HG03565 (cell line): Measurements from ENCODE around the gene NFYC.

Experiments
- ATAC-seq: cut with Tn5 transposase; IDR thresholded peaks from one replicate; pipeline ENCODE4 v1.9.1; 2021; ENCODE audit warnings: mild to moderate bottlenecking, moderate library complexity; ENCODE audit not compliant: unreplicated experiment

Gene NFYC

DNA sequence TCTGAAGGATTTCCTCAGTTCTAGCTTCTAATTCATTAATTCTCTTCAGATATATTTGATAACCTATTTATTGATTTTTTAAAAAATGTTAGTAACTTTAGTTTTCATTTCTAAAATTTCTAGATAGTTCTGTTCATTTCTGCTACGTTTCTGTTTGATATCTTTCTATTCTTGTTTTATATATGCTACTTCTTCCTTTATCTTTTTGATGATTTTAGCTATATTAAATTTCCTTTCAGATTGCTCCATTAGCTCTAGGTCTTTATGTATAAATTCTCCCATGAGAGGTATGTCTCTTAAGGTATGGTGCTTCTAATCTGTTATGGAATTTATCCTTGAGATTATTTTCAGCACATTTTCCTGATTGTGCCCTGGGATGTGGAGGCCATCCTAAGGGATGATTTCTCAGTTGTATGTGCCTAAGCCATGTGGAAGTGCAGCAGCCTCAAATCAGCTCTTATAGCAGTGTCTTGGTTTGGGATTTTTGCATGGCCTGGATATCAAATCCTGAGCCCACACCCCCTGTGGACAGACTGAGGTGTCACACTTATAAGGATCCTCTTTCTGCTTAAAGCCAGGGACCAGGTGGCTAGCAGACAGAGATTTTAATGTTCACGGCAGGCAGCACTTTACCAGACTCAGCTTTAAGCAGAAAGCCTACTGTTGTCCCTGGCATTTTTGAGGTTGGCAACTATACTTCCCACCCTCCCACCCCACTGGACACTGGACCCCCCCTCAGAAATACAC, 85.9 kb downstream of the NFYC start:
- ATAC-seq, result no peak

- no peak for ATAC-seq
Measured at GRCh38 chr1:40780678-40781607, 89.4 kb downstream of the NFYC start.

- no peak for ATAC-seq
Measured at GRCh38 chr1:40781608-40781971, 90.1 kb downstream of the NFYC start.

DNA sequence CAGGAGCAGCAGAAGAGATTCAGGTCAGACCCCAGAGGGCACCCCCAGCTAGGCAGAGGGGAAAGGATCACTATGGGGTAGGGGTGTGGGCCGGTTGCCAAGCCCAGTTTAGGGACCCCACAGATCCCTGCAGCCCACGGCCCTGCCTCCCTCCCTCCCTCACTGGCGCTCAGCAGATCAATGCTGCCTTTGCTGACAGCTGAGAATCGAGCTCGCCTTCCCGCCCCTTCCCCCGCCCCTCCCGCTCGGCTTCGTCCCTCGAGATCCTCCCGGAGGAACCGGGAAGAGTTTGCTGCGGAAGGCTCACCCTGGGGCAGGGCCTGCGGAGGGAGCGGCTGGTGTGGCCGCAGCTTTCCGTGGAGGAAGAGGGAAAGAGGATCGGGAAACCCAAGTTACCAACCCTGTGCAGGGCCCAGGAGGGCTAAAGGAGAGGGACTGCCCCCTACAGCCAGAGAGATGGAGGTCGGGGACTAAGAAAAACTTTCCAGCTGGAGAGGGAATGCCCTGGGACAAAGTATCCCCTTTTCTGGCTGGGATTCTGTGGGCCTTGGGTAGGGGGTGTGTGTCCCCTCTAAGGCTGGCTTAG, 91.0 kb downstream of the NFYC start:
- ATAC-seq, result no peak

DNA sequence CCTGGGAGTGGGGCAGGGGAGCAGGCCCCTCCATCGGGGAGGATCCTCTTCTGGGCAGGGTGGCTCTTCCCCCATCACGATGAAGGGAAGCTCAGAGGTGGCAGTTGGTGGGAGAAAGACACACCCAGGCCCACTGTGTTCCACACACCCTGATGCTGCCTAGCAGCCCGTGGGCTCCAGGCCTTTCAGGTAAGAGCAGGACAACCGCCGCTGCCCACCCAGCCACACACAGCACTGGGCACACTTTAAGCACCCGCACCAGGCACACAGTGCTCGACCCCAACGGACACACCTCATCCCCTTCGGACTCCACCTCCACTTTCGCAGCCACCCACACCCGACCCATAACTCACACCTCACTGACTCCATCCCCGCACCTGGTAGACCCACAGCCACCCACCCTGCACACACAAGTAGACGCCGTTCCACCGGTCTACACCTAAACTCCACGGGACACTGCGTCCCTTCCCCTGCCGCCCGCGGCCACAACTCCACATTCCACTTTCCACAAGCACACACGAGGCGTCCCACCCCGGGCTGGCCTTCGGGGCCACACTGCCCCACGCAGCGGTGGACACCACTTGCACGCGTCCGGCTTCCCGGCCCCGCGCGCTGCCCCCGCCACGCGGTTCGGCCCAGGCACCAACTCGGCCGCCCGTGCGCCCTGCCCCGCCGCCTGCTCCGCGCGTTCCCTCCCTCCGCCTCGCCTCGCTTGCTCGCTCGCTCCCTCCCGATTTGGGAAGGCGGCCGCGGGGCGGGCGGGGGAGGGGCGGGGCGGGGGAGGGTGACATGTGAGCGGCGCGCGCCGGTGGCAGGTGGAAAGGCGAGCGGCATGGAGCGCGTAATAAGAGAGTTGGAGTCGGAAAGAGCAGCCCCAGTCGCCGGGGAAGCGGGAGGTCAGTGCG, 91.7 kb downstream of the NFYC start, which contains the start of gene KCNQ4:
Gene KCNQ4, plus strand, starts transcription at position 787 of the 905 bp plus-strand sequence. CDS start 307 bp downstream, outside the sequence.
- no peak for ATAC-seq

DNA sequence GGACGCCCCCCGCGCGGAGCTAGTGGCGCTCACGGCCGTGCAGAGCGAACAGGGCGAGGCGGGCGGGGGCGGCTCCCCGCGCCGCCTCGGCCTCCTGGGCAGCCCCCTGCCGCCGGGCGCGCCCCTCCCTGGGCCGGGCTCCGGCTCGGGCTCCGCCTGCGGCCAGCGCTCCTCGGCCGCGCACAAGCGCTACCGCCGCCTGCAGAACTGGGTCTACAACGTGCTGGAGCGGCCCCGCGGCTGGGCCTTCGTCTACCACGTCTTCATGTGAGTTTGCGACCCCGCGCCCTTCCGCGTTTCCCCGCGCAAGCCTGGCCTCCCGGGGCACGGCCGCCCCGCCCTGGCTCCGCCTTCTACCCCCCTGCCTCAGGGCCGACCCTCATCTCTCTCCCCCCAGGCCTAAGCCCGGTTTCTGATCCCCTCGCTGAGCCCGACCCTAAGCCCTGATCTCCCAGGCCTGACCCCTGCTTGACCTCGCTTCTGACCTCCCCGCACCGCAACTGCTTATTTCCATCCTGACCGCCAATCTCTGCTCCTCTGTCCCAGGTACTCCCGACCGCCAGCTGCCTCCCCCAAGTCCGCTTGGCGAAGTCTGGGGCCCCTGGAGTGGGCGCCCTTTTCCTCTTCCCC, 92.8 kb downstream of the NFYC start:
- ATAC-seq, result no peak

DNA sequence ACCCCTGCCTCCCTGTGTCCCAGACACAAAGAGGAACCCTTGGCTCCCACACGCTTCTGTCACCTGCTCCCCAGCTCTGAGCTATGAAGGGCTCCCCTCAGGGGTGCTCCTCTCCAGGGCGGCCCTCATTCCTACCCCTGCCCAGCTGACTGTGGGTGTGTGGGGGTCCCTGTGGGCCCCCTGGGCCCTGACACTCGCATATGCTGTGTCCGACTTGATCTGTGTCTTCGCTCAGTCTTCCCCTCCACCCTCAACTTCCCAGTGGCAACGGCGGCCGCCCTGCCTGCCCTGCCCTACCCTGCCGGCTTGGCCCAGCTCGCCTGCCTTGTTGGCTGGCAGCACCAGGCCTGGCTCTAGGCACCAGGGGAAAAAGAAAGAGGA, 93.3 kb downstream of the NFYC start:
- ATAC-seq, result no peak

DNA sequence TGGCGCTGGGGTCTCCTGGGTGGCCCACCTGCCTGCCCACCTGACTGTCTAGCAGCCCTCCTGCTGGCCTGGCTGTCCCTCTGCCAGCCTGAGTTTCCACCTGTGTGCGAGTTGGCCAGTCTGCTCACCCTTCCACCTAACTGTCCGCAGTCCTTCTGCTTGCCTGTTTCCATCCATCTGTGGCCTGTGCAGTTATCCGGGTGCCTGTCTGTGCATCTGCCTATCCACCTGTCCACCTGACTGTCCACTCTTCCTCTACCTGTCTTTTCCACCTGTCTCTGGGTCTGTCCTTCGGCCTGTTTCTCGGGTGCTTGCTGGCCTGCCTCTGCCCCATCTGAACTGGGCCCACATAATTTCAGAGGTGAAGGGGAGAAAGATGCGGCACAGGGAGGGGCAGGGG, 93.9 kb downstream of the NFYC start:
- ATAC-seq, result no peak

- ATAC-seq, result no peak
Measured at GRCh38 chr1:40786171-40786994, 94.9 kb downstream of the NFYC start.

GRCh38 chr1:40786995-40787705, 95.6 kb downstream of the NFYC start:
- no peak for ATAC-seq

GRCh38 chr1:40787737-40788560, 96.4 kb downstream of the NFYC start:
- no peak for ATAC-seq

DNA sequence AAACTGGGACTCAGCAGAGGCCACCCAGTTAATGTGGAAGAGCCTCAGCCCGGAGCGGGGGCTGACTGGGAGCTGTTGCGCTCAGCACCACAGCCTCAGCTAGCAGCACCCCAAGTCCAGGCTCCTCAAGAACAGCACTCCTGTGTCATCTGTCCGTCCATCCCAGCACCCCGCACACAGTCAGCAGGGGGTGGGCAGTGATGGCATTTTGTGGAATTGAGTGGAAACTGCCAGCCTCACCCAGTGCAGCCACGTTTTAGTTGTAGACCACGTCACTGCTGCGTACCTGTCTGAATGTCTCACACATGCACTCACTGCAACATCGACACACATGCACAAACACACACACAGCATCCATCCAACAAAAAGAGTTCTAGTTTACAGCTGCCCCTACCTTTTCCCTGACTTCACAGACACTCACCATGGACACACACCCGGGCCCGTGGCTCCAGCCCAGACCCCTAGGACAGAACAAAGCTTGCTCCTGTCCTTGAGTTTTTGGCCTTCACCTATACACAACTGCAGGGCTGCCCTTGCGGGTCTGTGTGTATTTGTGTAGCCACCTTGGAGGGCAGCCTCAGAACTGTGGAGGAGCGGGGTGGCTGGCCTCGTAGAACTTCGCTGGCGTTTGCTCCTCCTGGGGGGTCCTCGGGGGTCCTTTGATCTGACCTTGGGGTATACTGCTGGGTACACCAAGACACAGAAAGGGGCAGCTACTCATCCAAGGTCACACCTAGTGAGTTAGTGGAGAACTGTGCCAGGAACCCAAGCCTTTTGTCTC, 97.2 kb downstream of the NFYC start:
- no peak for ATAC-seq

DNA sequence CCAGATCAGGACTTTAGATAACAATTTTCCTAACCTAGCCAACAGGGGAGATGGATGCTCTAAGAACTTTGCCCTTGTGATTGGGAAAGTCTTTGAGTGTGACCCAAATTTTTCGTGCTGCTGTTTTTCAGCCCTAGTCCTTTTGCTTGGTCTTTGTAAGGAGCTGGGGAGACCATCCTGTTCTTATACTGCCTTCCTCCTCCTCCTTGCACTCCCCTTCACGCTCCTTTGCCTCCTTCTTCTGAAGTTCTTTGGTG, 97.8 kb downstream of the NFYC start:
- no peak for ATAC-seq

DNA sequence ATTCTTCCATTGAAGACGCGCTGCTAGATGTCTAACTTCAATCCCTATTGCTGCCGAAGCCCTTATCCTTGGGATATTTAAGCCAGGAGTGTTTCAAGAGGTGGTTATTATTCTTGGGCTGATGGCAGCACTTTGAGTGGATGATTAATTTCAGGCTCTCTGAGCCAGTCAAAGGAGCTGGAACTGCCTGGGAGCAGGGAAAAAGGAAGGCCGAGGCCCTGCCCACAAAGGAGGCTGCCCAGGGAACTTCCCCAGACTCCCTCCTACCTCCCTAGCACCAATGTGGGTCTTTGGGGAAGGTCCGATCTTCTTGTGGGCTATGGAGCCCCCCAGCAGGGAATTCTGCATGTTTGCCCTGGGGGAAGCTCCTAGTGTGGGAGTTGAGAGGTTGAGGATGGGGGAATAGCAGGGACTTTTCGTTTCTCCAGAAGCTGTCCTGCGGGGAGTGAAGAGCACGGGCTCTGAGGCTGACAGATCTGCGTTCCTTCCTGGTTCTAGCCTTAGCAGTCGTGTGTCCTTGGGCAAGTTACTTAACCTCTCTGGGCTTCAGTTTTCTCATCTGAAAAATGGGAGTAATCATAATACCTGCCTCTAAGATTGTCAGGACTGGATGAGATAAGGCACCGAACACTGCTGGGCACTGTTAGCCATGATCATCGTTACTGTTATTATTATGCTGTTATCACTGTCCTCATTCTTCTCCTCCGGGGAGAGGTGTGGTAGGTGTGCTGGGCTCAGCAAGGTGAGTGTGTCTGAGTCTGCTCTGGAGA, 98.3 kb downstream of the NFYC start:
- ATAC-seq, result no peak

- no peak for ATAC-seq
Measured at GRCh38 chr1:40792036-40792435, 100.5 kb downstream of the NFYC start.

GRCh38 chr1:40793617-40794016, 102.1 kb downstream of the NFYC start:
- ATAC-seq, result no peak

GRCh38 chr1:40794048-40794447, 102.5 kb downstream of the NFYC start:
- ATAC-seq, result no peak
